ENCODE data around the gene CAPN14.

DNA sequence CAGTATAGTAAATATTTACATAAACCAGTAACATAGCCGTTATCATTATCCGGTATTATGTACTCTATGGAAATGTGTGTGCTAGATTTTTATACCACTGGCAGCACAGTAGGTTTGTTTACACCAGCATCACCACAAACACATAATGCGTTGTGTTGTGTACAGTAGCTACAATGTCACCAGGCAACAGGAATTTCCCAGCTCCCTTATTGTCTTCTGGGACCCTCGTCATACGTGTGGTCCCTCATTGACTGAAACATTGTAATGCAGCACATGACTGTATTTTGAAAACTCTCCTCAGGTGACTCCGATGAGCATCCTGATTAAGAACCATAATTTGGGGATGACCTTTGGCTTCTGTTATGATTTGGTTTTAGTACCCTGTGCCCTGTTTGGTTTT lies 47.9 kb upstream of the CAPN14 start:
- TF ChIP-seq, protein P1, sequence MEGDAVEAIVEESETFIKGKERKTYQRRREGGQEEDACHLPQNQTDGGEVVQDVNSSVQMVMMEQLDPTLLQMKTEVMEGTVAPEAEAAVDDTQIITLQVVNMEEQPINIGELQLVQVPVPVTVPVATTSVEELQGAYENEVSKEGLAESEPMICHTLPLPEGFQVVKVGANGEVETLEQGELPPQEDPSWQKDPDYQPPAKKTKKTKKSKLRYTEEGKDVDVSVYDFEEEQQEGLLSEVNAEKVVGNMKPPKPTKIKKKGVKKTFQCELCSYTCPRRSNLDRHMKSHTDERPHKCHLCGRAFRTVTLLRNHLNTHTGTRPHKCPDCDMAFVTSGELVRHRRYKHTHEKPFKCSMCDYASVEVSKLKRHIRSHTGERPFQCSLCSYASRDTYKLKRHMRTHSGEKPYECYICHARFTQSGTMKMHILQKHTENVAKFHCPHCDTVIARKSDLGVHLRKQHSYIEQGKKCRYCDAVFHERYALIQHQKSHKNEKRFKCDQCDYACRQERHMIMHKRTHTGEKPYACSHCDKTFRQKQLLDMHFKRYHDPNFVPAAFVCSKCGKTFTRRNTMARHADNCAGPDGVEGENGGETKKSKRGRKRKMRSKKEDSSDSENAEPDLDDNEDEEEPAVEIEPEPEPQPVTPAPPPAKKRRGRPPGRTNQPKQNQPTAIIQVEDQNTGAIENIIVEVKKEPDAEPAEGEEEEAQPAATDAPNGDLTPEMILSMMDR (IDR thresholded peaks at IDR 0.05): no peak
- no peak for TF ChIP-seq POLR2A (IDR thresholded peaks at IDR 0.05)
